Hematopoietic multipotent progenitor cell treated with erythropoietin and hydrocortisone succinate and interleukin-3 and kit ligand, for 17 days (in vitro differentiated cells): Measurements from ENCODE around the gene TFB2M.
"Not testable (repeated sequence)": the region's sequence is repeated elsewhere in the genome, so short reads cannot be mapped to it uniquely, and the experiment has no call there.

Experiments used
- DNase-seq: peaks from one replicate; pipeline ENCODE4 v3.0.0-alpha.2; 2015; ENCODE audit warnings: low spot score

Gene TFB2M

GRCh38 chr1:246583056-246583440 lies 17.0 kb upstream of the TFB2M start:
- DNase-seq, result no peak

DNA sequence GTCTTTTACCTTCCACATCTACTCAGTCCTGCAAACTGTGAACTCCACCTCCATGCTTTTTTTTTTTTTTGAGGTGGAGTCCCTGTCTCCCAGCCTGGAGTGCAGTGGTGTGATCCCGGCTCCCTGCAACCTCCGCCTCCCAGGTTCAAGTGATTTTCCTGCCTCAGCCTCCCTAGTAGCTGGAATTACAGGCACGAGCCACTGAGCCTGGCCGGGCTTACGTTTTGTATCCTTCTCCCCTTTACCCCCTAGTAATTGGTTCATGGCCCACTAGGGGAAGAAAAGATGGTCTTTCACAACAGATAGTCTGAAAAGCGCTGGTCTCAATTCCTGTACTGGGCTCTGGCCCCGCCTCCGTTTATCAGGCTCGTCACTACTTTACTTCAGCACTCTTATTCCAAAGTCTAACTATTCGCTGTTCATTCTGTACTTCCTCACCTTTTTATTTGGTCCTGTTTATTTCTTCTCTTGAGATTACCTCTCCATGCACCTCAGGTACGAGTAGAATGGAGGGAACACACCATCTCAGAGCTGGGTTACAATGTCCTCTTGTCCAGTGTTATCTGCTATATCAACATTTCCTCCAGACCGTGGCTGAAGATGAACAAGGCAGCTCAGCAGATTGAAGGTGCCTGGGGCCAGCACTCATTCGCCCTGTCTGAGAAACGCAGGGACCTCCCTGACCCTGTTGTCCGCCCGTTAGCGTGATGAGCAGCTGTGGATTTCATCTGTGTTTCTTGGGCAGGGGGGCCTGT lies 16.4 kb upstream of the TFB2M start:
- DNase-seq, result no peak

DNA sequence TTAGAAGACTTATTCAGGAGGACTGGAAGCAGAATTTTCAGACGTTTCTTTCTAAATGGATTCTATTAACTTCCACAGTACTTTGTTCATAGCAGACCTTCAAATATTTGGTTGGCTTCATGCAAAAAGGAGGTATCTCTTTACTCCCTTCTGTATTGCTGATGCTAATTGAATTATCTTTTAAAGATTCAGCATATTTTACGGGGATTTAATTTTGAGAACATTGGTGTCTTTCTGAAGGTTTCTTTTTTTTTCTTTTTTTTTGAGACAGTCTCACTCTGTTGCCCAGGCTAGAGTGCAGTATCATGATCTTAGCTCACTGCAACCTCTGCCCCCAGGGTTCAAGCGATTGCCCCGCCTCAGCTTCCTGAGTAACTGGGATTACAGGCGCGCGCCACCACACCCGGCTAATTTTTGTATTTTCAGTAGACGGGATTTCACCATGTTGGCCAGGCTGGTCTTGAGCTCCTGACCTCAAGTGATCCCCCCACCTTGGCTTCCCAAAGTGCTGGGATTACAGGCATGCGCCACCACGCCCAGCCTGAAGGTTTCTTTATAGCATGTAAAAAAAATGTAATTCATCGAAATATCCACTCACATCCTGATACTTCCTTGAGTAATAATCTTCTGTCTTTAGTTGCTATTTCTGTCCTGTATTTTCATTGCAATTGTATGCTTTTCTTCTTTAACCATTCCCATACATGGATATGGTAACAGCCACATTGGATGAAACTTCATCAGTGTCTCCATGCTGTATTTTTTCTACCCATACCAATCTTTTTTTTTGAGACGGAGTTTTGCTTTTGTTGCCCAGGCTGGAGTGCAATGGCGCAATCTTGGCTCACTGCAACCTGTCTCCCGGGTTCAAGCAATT lies 14.7 kb upstream of the TFB2M start:
- DNase-seq, result no peak

DNA sequence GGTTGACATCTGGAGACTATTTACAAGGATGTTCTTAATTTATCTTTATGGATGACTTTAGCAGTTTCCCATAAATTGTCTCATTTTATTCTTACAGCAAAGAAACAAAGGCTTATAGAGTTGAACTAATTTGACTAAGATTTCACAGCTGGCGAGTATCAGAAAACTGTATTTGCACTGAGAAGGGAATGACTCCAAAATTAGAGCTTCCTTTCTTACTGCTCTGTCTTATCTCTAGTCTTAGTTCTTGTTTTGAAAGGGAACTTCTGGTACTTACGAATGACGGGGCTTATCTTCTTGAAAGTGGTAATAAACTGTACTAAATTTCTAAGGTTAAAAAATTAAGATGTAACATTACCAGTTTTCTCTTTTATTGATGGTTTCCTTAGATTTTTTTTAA lies 13.8 kb upstream of the TFB2M start:
- peak; percentile 38 for DNase-seq

DNA sequence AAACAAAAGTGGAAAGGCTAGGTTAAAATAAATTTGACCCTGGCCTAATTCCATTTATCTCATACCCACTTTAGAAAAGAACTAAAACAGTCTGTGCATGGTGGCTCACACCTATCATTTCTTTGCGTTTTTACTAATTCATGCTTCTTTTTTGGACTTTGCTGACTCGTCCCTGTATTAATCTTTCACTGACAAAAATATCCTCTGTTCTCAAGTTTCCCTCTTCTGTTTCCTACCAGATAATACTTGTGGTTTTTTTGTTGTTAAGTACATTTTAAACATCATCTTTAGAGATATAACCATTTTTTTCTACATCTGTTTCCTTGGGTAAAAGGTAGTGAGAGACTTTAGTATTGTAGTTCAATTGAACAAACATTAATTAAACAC lies 11.7 kb upstream of the TFB2M start:
- no peak for DNase-seq

DNA sequence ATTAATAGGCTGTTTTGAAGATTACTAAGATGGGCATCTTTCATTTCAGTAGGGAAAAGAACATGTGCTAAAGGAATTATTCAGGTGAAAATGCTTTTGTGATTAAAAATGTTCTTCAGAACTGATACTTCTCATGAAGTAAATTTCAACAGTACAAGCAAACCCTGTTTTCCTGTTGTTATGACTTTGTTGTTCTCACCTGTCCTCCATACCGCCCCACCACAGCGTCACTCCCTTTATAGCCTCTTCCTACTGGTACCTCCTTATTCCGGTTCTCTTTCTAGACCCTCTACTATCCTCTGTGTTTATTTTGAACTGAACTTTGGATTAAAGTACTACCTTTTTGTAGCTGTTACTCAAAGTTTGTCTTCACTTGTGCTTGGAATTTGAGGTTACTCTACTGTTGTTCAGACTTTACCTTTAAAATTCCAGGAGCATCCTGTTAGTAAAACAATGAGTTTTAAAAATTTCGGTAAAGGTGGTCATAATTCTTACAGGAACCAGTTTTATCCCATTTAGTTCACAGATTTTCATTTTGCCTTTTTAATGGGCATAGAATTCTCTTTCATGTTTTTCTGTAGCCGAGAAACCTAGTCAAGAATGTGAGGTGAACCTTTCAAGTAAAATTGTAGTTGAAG lies 11.1 kb upstream of the TFB2M start:
- DNase-seq, result no peak

DNA sequence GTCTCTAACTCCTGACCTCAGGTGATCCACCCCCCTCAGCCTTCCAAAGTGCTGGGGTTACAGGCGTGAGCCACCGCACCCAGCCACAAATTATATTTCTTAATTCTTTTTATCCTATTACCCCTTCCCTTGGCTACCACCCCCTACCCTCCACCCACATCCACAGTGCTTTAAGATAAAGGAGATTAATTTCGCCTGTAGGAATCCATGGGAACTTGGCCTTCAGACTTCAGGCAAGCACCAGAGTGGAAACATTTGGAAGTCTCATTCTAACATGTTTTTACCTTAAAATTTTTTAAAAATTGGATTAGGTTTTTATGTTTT lies 10.6 kb upstream of the TFB2M start:
- no peak for DNase-seq

GRCh38 chr1:246573491-246573890 lies 7.4 kb upstream of the TFB2M start:
- no peak for DNase-seq

GRCh38 chr1:246572785-246573184 lies 6.7 kb upstream of the TFB2M start:
- DNase-seq, result no peak

DNA sequence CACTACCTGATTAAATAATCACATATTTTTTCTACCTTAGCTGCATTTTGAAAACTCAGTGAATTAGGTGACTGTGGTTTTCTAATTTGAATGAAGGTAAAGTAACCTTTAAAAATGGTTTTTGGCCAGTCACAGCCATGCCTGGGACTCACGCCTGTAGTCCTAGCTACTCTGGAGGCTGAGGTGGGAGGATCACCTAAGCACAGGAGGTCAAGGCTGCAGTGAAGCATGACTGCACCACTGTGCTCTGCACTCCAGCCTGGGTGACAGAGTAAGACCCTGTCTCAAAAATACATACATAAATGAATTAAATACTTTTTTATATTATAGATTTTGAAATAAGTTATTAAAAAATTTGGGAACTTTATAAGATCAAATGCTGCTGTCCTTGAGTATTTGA lies 5.9 kb upstream of the TFB2M start:
- no peak for DNase-seq

- not testable (repeated sequence) for DNase-seq
These were observed 5.2 kb upstream of the TFB2M start for GRCh38 chr1:246571309-246571708.

DNA sequence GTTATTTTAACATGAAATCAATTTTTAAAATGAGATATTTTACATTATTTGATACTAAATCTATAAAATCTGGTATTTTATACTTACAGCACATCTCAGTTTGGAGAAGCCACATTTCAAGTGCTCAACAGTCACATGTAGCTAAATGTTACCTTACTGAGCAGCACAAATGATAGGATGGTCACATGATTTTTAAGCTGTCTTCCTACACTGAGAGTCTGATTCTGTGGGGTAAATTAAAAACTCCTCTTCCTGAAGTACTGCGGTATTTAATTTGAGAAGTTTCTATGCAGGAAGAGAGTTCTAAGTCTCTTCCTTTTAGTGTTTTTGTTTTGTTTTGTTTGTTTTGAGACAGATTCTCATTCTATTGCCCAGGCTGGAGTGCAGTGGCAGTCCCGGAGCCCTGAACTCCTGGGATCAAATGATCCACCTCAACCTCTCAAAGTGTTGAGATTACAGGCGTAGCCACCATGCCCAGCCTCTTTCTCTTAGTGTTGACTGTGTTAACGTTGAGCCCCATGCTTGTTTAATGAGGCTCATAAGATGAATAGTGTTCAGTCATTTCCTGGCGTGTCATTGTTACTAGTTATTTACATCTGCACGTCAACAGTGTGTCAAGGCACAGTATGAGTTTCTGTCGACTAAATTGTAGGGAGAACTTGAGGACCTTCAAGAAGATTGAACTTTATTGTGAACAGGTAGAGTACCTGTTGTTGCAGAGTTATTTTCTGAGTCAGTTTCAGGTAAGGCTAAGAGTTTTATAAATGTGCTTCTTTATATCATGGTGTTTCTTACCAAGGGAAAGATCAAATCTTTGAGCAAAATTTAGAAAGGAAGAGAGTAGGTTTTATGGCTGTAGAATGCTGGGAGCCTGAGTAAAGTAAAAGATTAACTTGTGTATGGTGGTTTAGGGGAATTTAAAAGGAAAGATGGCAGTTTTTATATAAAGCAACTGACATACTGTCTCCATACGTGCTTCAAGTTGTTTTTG lies 3.5 kb upstream of the TFB2M start:
- peak; percentile 28 for DNase-seq

DNA sequence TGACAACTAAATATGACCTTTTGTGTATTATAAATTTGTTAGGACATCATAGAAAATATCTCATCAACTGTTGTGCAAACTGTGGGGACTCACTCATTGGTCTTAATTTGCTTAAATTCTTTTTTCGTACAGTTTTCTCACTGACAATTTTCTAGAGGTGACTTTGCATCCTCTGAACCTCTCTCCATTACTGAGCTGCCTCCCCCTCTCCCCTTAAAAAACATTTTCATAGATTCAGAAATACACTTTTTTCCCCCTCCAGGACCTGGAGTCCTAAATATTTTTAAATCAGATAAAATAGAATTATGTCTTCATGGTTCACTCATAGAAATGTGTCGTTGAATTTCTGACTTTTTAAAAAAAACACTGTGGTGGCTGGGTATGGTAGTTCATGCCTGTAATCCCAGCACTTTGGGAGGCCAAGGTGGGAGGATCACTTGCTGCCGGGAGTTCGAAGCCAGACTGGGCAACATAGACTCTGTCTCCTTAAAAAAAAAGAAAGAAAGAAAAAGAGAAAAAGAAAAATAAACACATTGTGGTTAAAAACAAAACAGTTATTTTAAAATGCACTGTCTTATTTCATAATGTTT lies 1.7 kb upstream of the TFB2M start:
- no peak for DNase-seq

DNA sequence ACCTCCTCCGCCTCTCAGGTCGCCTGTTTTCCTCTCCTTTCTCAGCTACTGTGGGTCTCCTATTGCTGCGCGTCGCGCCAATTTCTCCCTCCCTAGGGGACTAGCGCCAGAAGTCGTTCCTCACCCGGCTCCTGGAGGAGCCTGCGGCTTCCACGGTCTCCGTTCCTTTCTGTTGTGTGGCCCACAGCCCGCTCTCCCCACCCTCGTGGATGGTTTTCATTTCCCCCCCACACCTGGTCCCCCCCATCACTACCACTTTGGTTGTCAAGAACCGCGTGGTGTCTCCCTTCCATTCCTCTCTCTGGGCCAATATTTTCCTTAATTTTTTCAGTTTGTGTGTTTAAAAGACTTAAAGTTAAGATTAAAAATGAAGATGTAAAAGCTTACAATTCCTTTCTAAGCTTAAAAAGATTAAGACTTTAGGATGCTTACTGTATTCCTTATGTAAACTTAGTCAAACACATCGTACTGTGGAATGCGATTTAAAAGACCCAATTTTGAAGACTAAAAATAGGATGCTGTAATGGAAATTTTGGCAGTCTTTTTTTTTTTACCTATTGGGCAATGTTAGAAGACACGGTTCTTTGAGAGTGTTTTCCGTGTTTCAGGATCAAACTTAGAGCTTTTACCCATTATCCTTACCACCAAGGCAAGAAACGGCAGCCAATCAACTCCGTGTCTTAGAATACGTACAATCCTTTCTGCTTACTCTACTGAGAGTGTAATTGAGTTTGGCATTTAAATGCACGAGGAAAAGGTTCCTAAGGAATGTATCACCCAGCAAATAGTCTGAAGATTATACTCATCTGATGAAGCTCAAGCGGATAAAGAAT lies 968 bp upstream of the TFB2M start:
- peak; percentile 53 for DNase-seq

DNA sequence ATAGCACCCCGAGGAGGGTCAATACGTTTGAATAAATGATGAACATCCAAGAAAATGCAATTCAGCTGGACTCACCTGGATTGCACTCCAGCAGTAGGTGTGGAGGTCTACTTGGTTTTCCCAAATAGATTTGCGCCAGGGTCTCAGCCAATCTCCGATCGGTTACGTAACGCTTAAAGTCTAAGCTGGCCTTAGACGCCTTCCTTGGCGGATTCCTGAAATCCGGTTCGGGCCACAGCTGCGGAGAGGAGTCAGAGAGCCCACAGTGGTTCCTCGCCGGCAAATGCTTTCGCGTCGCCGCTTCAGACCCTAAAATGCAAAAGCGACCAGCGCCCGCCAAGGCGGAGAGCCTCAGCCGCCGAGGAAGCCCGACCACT lies 322 bp downstream of the TFB2M start:
- DNase-seq, result no peak

DNA sequence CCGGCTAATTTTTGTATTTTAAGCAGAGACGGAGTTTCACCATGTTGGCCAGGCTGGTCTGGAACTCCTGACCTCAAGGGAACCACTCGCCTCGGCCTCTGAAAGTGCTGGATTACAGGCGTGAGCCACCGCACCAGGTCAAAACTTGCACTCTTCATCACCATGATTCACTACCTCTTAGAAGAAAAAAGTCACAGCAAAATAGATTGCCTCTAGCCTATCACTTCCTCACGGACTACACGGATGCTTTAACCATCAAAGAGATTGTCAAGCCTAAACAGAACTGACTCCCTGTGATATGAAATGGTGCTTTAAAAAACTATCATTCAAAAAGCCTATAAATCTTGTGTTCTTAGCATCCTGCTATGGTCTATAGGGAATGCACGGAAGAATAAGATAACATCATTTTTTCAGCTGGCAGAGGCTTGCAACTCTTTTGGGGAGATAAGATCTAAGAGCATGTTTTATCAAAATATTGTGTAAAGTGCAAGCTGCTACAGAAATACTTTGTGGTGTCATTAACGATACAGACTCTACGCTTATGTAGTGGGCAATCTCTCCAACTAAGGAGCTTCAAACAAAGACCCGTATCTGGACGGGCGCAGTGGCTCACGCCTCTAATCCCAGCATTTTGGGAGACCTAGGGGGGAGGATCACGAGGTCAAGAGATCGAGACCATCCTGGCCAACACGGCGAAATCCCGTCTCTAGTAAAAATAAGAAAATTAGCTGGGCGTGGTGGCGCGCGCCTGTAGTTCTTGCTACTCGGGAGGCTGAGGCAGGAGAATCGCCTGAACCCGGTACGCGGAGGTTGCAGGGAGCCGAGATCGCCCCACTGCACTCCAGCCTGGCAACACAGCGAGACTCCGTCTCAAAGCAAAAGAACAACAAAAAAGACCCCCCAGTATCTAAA lies 966 bp downstream of the TFB2M start:
- DNase-seq, result no peak

DNA sequence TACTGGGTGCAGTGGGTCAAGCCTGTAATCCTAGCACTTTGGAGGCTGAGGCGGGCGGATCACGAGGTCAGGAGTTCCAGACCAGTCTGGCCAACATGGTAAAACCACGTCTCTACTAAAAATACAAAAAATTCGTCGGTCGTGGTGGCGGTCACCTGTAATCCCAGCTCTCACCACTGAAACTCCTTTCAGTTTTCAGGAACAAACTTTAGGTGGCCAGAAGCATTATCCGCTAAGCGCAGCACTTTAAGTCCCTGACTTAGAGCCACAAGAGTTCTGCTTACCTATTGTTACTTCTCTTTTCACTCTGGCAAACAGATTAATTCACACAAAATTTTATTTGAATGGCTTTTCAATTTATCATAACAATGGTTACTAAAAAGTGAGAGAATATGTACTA lies 5.2 kb downstream of the TFB2M start:
- not testable (repeated sequence) for DNase-seq

DNA sequence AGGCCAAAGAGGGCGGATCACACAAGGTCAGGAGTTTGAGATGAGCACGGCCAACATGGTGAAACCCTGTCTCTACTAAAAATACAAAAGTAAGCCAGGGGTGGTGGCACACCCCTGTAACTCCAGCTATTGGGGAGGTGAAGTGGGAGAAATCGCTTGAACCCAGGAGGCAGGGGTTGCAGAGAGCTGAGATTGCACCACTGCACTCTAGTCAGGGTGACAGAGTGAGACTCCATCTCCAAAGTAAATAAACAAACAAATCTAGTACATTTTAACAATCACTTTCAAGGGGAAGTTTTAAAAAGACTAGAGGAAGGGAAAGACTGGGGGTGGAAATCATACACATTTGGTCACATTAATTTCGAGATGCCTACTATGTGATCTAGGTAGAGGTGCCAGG lies 6.8 kb downstream of the TFB2M start:
- no peak for DNase-seq

DNA sequence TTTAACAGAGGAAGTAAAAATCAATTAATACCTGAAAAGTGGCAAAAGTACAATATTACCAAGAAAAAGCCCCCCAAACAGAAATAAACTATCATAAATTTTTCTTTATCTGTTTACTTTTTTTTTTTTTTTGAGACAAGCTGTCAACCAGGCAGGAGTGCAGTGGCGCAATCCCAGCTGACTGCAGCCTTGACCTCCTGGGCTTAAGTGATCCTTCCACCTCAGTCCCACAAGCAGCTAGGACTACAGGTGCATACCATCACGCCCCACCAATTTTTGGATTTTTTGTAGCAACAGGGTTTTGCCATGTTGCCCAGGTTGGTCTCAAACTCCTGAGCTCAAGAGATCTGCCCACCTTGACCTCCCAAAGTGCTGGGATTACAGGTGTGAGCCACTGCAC lies 8.0 kb downstream of the TFB2M start:
- no peak for DNase-seq

GRCh38 chr1:246554201-246554600 lies 11.9 kb downstream of the TFB2M start:
- no peak for DNase-seq
